ENCODE measurements around the gene CACNB4. TPM values are rescaled to one million over a fixed set of nuclear protein-coding genes. Genes with fewer than 3 reads are reported as not detected.
"Not testable (repeated sequence)": the region's sequence is repeated elsewhere in the genome, so short reads cannot be mapped to it uniquely, and the experiment has no call there.

Gene CACNB4
- total RNA-seq, 2 experiments from 2014 or later, result 0.14 to 0.20 TPM

DNA sequence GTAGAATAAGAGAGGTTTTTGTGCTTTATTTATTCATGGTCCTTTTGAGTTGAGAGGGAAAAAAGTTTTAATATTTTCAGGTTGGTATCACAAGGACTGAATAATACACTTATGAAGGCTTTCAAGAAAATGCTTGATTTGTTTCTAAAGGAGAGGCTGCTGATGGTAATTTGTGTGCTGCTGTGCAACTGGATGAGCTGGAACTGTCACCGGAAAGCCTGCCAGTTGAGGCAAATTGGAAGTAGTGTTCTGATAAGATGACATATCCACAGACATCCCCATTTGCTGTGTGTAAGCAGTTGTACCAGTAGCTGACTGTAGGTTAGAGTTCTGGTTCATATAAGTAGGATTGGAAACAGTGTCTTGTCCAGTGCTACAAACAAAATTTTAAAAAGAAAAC lies 21.6 kb upstream of the CACNB4 start:
- H3K9me3 ChIP-seq (ENCODE audit: control insufficient read depth in 1 of 2, insufficient read depth in 1 of 2, low read length in 2 of 2), result no peaks in the 10 kb centered on the region
- H3K4me1 ChIP-seq (ENCODE audit: insufficient read depth, low read length), result no peaks in the 10 kb centered on the region
- H3K4me3 ChIP-seq (ENCODE audit: low read length), result no peak overlapping the region
- Mint-ChIP-seq H3K36me3 (ENCODE audit: low read depth) (peaks cover 61% of the 10 kb centered on the region), H3K27ac (no peak overlapping the region), H3K27me3 (no peaks in the 10 kb centered on the region), H3K4me1 (ENCODE audit: low read depth) (no peaks in the 10 kb centered on the region), H3K9me3 (no peaks in the 10 kb centered on the region), H3K4me3 (no peak overlapping the region)
- POLR2A ChIA-PET, result no interaction called here
- CTCF ChIA-PET, result no interaction called here
- DNase-seq (no peak), ATAC-seq (ENCODE audit: poor library complexity) (no peak)
- no peaks in the 10 kb centered on the region for H3K27me3 ChIP-seq (ENCODE audit: control insufficient read depth in 1 of 2, insufficient read depth in 2 of 2, low read length in 2 of 2)
- no peak overlapping the region for H3K27ac ChIP-seq (ENCODE audit: low read depth in 1 of 2, low read length in 2 of 2)
- peaks cover 33% of the 10 kb centered on the region for H3K36me3 ChIP-seq (ENCODE audit: insufficient read depth, low read length)
- TF ChIP-seq, protein P1, sequence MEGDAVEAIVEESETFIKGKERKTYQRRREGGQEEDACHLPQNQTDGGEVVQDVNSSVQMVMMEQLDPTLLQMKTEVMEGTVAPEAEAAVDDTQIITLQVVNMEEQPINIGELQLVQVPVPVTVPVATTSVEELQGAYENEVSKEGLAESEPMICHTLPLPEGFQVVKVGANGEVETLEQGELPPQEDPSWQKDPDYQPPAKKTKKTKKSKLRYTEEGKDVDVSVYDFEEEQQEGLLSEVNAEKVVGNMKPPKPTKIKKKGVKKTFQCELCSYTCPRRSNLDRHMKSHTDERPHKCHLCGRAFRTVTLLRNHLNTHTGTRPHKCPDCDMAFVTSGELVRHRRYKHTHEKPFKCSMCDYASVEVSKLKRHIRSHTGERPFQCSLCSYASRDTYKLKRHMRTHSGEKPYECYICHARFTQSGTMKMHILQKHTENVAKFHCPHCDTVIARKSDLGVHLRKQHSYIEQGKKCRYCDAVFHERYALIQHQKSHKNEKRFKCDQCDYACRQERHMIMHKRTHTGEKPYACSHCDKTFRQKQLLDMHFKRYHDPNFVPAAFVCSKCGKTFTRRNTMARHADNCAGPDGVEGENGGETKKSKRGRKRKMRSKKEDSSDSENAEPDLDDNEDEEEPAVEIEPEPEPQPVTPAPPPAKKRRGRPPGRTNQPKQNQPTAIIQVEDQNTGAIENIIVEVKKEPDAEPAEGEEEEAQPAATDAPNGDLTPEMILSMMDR (IDR thresholded peaks at IDR 0.05), result no peak
- intact Hi-C loops (cut with DNase I, micrococcal nuclease), result no loop called here

DNA sequence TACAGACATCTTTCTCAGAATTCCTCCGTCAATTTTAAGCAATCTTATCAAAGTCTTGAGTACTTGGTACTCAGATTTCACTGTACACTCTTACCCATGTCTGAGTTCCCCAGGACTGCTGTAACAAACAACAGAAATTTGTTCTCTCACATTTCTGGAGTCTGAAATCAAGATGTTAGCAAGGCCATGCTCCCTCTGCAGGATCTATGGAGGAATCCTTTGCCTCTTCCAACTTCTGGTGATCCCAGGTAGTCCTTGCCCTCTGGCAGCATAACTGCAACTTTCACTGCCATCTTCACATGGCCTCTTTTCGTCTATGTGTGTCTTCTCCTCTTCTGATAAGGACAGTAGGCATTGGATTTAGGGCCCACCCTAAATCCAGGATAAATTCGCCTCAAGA lies 17.1 kb upstream of the CACNB4 start:
- POLR2A ChIA-PET, result no interaction called here
- H3K9me3 ChIP-seq (ENCODE audit: control insufficient read depth in 1 of 2, insufficient read depth in 1 of 2, low read length in 2 of 2), result no peaks in the 10 kb centered on the region
- Mint-ChIP-seq H3K4me3 (no peak overlapping the region), H3K4me1 (ENCODE audit: low read depth) (no peaks in the 10 kb centered on the region), H3K9me3 (no peaks in the 10 kb centered on the region), H3K27me3 (no peaks in the 10 kb centered on the region), H3K36me3 (ENCODE audit: low read depth) (peaks cover 26% of the 10 kb centered on the region), H3K27ac (no peak overlapping the region)
- intact Hi-C loops (cut with DNase I, micrococcal nuclease), result no loop called here
- H3K27ac ChIP-seq (ENCODE audit: low read depth in 1 of 2, low read length in 2 of 2), result no peak overlapping the region
- H3K4me1 ChIP-seq (ENCODE audit: insufficient read depth, low read length), result no peaks in the 10 kb centered on the region
- CTCF ChIA-PET, result no interaction called here
- H3K4me3 ChIP-seq (ENCODE audit: low read length), result no peak overlapping the region
- H3K27me3 ChIP-seq (ENCODE audit: control insufficient read depth in 1 of 2, insufficient read depth in 2 of 2, low read length in 2 of 2), result no peaks in the 10 kb centered on the region
- ATAC-seq (ENCODE audit: poor library complexity) (no peak), DNase-seq (no peak)
- peaks cover 16% of the 10 kb centered on the region for H3K36me3 ChIP-seq (ENCODE audit: insufficient read depth, low read length)
- TF ChIP-seq, protein P1 (IDR thresholded peaks at IDR 0.05), result no peak

DNA sequence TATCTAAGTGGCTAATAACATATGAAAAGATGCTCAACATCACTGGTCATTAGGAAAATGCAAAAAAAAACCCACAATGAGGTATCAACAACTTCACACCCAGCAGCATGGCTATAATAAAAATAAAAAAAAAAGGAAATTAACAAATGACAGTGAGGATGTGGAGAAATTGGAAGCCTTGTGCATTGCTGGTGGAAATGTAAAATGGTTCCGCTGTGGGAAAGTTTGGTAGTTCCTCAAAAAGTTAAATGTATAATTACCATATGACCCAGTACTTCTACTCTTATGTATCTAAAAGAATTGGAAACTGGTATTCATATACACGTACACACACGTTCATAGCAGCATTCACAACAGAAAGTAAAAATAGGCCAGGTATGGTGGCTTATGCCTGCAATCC lies 15.5 kb upstream of the CACNB4 start:
- Histone ChIP-seq H3K4me3 (ENCODE audit: low read length) (no peak overlapping the region), H3K4me1 (ENCODE audit: insufficient read depth, low read length) (no peaks in the 10 kb centered on the region), H3K27ac (ENCODE audit: low read depth in 1 of 2, low read length in 2 of 2) (no peak overlapping the region), H3K27me3 (ENCODE audit: control insufficient read depth in 1 of 2, insufficient read depth in 2 of 2, low read length in 2 of 2) (no peaks in the 10 kb centered on the region), H3K9me3 (ENCODE audit: control insufficient read depth in 1 of 2, insufficient read depth in 1 of 2, low read length in 2 of 2) (no peaks in the 10 kb centered on the region), H3K36me3 (ENCODE audit: insufficient read depth, low read length) (peaks cover 3% of the 10 kb centered on the region)
- no peaks in the 10 kb centered on the region for H3K27me3 Mint-ChIP-seq
- no peak overlapping the region for H3K4me3 Mint-ChIP-seq
- peaks cover 13% of the 10 kb centered on the region for H3K36me3 Mint-ChIP-seq (ENCODE audit: low read depth)
- TF ChIP-seq, protein P1 (IDR thresholded peaks at IDR 0.05), result no peak
- H3K27ac Mint-ChIP-seq, result no peak overlapping the region
- no peak for ATAC-seq (ENCODE audit: poor library complexity)
- POLR2A ChIA-PET, result no interaction called here
- no peaks in the 10 kb centered on the region for H3K9me3 Mint-ChIP-seq
- intact Hi-C loops (cut with DNase I, micrococcal nuclease), result no loop called here
- CTCF ChIA-PET, result no interaction called here
- DNase-seq, result no peak
- H3K4me1 Mint-ChIP-seq (ENCODE audit: low read depth), result no peaks in the 10 kb centered on the region

DNA sequence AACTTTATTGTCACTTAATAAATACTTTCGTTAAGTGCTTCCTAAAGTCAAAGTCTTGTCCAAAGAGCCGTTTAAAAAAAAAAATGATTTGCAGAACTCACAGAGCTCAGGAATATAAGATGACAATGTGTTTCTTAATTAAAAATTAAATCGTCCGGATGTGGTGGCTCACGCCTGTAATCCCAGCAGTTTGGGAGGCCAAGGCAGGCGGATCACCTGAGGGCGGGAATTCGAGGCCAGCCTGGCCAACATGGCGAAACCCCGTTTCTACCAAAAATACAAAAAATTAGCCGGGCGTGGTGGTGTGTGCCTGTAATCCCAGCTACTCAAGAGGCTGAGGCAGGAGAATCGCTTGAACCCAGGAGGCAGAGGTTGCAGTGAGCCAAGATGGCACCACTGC lies 8.3 kb upstream of the CACNB4 start:
- H3K4me1 ChIP-seq (ENCODE audit: insufficient read depth, low read length); H3K36me3 Mint-ChIP-seq (ENCODE audit: low read depth); H3K27ac ChIP-seq (ENCODE audit: low read depth in 1 of 2, low read length in 2 of 2); H3K36me3 ChIP-seq (ENCODE audit: insufficient read depth, low read length); CTCF ChIA-PET; intact Hi-C loops (cut with DNase I, micrococcal nuclease); H3K4me1 Mint-ChIP-seq (ENCODE audit: low read depth); H3K4me3 Mint-ChIP-seq; H3K27me3 ChIP-seq (ENCODE audit: control insufficient read depth in 1 of 2, insufficient read depth in 2 of 2, low read length in 2 of 2); H3K27ac Mint-ChIP-seq; POLR2A ChIA-PET; H3K9me3 ChIP-seq (ENCODE audit: control insufficient read depth in 1 of 2, insufficient read depth in 1 of 2, low read length in 2 of 2); H3K4me3 ChIP-seq (ENCODE audit: low read length); H3K9me3 Mint-ChIP-seq; ATAC-seq (ENCODE audit: poor library complexity); DNase-seq: not testable (repeated sequence)
- H3K27me3 Mint-ChIP-seq, result peaks cover 23% of the 10 kb centered on the region

Measured in CD4-positive, alpha-beta T cell (primary cell).